ENCODE measurements around the gene MPL. TPM values are rescaled to one million over a fixed set of nuclear protein-coding genes. Genes with fewer than 3 reads are reported as not detected.

The MPL gene
- polyA plus RNA-seq, 1 donor (not counting 4 experiments of a cell fraction or from before 2014, with no cell fraction given): not detected

DNA sequence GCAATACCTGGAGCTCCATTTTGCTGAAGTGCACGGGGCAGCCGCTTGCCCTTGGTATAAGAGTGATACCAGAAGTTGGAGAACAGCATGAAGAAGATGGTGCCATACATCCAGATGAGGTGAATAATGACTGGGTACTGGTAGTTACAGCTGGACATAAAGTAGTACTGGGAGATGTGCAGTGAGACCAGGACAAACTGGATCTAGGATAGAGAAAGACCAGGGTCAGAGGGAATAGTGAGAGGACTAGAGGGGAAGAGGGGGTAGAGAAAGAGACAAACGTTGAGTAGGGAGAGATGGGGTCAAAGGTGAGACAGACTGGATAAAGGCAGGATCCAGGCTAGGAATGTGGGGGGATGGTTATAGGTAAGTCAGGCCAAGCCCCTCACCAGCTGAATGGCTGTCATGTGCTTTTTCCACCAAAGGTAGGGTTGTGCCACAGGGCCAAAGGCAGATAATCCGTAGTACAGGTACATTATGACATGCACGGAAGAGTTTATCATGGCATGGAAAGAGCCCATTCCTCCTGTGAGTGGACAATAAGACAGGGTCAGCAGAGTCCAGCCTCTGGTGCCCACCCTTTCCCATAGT lies 26.4 kb downstream of the MPL start:
- H3K9me1 ChIP-seq (ENCODE audit: control insufficient read depth, extremely low read depth, insufficient read depth, low read length): no peaks in the 10 kb centered on the region
- no peak overlapping the region for H3K4me3 ChIP-seq (ENCODE audit: control insufficient read depth in 2 of 3, extremely low read depth in 1 of 3, insufficient read depth in 2 of 3, low read depth in 1 of 3, low read length in 3 of 3)
- peaks cover 20 to 39% of the 10 kb centered on the region in 2 experiments for H3K36me3 ChIP-seq (ENCODE audit: control insufficient read depth in 2 of 2, extremely low read depth in 1 of 2, insufficient read depth in 2 of 2, low read length in 2 of 2)
- H3K4me2 ChIP-seq (ENCODE audit: control insufficient read depth, extremely low read depth, insufficient read depth, low read depth, low read length): no peak overlapping the region
- H3K9me3 ChIP-seq (ENCODE audit: control insufficient read depth, low read depth, low read length): no peaks in the 10 kb centered on the region
- peaks cover 83% of the 10 kb centered on the region for H3K79me2 ChIP-seq (ENCODE audit: control insufficient read depth, insufficient read depth, low read length)
- H3K9ac ChIP-seq (ENCODE audit: control insufficient read depth, extremely low read depth, insufficient read depth, low read length): no peak overlapping the region
- dilution Hi-C loops (cut with MboI; ENCODE audit: extremely low pct_ligation_motif_present, low sequenced_read_pairs): no loop called here
- FAIRE-seq (no peak), DNase-seq (ENCODE audit: low read depth, low spot score) (no peak)
- H3K27me3 ChIP-seq (ENCODE audit: control insufficient read depth, extremely low read depth, insufficient read depth, low read length): no peaks in the 10 kb centered on the region
- peaks cover 3% of the 10 kb centered on the region for H4K20me1 ChIP-seq (ENCODE audit: control insufficient read depth, extremely low read depth, insufficient read depth, low read length)
- no peak overlapping the region for H3K27ac ChIP-seq (ENCODE audit: control insufficient read depth, insufficient read depth, low read length)
- TF ChIP-seq, protein P1, sequence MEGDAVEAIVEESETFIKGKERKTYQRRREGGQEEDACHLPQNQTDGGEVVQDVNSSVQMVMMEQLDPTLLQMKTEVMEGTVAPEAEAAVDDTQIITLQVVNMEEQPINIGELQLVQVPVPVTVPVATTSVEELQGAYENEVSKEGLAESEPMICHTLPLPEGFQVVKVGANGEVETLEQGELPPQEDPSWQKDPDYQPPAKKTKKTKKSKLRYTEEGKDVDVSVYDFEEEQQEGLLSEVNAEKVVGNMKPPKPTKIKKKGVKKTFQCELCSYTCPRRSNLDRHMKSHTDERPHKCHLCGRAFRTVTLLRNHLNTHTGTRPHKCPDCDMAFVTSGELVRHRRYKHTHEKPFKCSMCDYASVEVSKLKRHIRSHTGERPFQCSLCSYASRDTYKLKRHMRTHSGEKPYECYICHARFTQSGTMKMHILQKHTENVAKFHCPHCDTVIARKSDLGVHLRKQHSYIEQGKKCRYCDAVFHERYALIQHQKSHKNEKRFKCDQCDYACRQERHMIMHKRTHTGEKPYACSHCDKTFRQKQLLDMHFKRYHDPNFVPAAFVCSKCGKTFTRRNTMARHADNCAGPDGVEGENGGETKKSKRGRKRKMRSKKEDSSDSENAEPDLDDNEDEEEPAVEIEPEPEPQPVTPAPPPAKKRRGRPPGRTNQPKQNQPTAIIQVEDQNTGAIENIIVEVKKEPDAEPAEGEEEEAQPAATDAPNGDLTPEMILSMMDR (optimal IDR thresholded peaks at IDR 0.05 in 1 of 3, IDR thresholded peaks at IDR 0.05 in 1 of 3, conservative IDR thresholded peaks at IDR 0.05 in 1 of 3; ENCODE audit: extremely low read depth in 1 of 3, insufficient read depth in 2 of 3, low read length in 3 of 3): no peak
- TF ChIP-seq EZH2 (IDR thresholded peaks at IDR 0.05; ENCODE audit: low read length): no peak
- peaks cover 46% of the 10 kb centered on the region for H3K4me1 ChIP-seq (ENCODE audit: control insufficient read depth, extremely low read depth, insufficient read depth, low read length)
- no peak overlapping the region for H2AFZ ChIP-seq (ENCODE audit: control insufficient read depth, low read length)

DNA sequence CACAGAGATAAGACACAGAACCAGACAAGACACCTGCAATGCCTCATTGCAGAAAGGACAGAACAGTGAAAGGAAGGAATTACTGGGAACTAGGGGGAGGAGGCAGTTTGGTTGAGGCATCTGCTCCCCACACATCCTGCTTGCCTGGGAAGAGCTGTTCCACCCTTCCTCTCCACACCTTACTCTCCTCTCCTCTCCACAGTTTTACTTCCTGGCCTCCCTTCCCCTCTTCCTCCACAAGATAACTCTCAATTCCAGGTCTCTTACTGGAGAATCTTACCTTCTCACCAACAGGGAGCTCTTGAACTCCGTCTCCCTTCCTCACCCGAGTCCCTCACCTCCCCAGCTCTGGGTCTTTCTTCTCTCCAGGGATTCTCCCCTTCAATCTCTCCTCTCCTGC lies 28.1 kb downstream of the MPL start:
- FAIRE-seq: no peak
- H3K4me2 ChIP-seq (ENCODE audit: control insufficient read depth, extremely low read depth, insufficient read depth, low read depth, low read length): peak overlapping the region; percentile 99
- H3K36me3 ChIP-seq (ENCODE audit: control insufficient read depth in 2 of 2, extremely low read depth in 1 of 2, insufficient read depth in 2 of 2, low read length in 2 of 2): peaks cover 20 to 36% of the 10 kb centered on the region in 2 experiments
- peak overlapping the region; percentile 67 to 92 (median 79) for H3K4me3 ChIP-seq (ENCODE audit: control insufficient read depth in 2 of 3, extremely low read depth in 1 of 3, insufficient read depth in 2 of 3, low read depth in 1 of 3, low read length in 3 of 3)
- no peak for DNase-seq (ENCODE audit: low read depth, low spot score)
- peak overlapping the region; percentile 11 for H3K27ac ChIP-seq (ENCODE audit: control insufficient read depth, insufficient read depth, low read length)
- no peaks in the 10 kb centered on the region for H3K9me3 ChIP-seq (ENCODE audit: control insufficient read depth, low read depth, low read length)
- H3K9ac ChIP-seq (ENCODE audit: control insufficient read depth, extremely low read depth, insufficient read depth, low read length): peak overlapping the region; percentile 82
- no peaks in the 10 kb centered on the region for H3K9me1 ChIP-seq (ENCODE audit: control insufficient read depth, extremely low read depth, insufficient read depth, low read length)
- dilution Hi-C loops (cut with MboI; ENCODE audit: extremely low pct_ligation_motif_present, low sequenced_read_pairs): no loop called here
- no peak overlapping the region for H2AFZ ChIP-seq (ENCODE audit: control insufficient read depth, low read length)
- H3K27me3 ChIP-seq (ENCODE audit: control insufficient read depth, extremely low read depth, insufficient read depth, low read length): no peaks in the 10 kb centered on the region
- peaks cover 3% of the 10 kb centered on the region for H4K20me1 ChIP-seq (ENCODE audit: control insufficient read depth, extremely low read depth, insufficient read depth, low read length)
- no peak for TF ChIP-seq EZH2 (IDR thresholded peaks at IDR 0.05; ENCODE audit: low read length)
- TF ChIP-seq, protein P1 (optimal IDR thresholded peaks at IDR 0.05 in 1 of 3, IDR thresholded peaks at IDR 0.05 in 1 of 3, conservative IDR thresholded peaks at IDR 0.05 in 1 of 3; ENCODE audit: extremely low read depth in 1 of 3, insufficient read depth in 2 of 3, low read length in 3 of 3): no peak
- H3K79me2 ChIP-seq (ENCODE audit: control insufficient read depth, insufficient read depth, low read length): peaks cover 68% of the 10 kb centered on the region
- H3K4me1 ChIP-seq (ENCODE audit: control insufficient read depth, extremely low read depth, insufficient read depth, low read length): peaks cover 45% of the 10 kb centered on the region

All from keratinocyte (primary cell).